H9 (cell line): ENCODE data around the gene TMEM175. TPM values are rescaled to one million over a fixed set of nuclear protein-coding genes. Genes with fewer than 3 reads are reported as not detected.

Experiments
- DNase-seq: peaks from one replicate; pipeline ENCODE4 v3.0.0-alpha.2; 2017
- H2AFZ ChIP-seq: one replicate; pipeline ENCODE4 v1.6.1; 2013; ENCODE audit warnings: mild to moderate bottlenecking, low read length, control low read depth, moderate library complexity
- H2AK5ac ChIP-seq: 2 replicates; pipeline ENCODE4 v1.6.1; 2013; ENCODE audit warnings: low read length, control low read depth, mixed read lengths; ENCODE audit not compliant: insufficient read length
- H2BK120ac ChIP-seq: one replicate; pipeline ENCODE4 v1.6.1; 2013; ENCODE audit warnings: low read depth, mild to moderate bottlenecking, low read length, control low read depth, inconsistent platforms; ENCODE audit not compliant: poor library complexity, severe bottlenecking
- H2BK12ac ChIP-seq: 2 replicates; pipeline ENCODE4 v1.6.1; 2013; ENCODE audit warnings: low read length, control low read depth, mixed read lengths, low read depth; ENCODE audit not compliant: insufficient read length
- H2BK15ac ChIP-seq: 2 replicates; pipeline ENCODE4 v1.6.1; 2013; ENCODE audit warnings: low read depth, low read length, control low read depth
- H2BK20ac ChIP-seq: one replicate; pipeline ENCODE4 v1.6.1; 2013; ENCODE audit warnings: low read depth, mild to moderate bottlenecking, low read length, control low read depth, inconsistent platforms; ENCODE audit not compliant: poor library complexity, severe bottlenecking
- H2BK5ac ChIP-seq: 2 replicates; pipeline ENCODE4 v1.6.1; 2013; ENCODE audit warnings: low read length, control low read depth, mixed read lengths; ENCODE audit not compliant: insufficient read length
- H3K14ac ChIP-seq: 2 replicates; pipeline ENCODE4 v1.6.1; 2013; ENCODE audit warnings: low read length, control low read depth; ENCODE audit not compliant: insufficient read depth
- H3K18ac ChIP-seq: 2 replicates; pipeline ENCODE4 v1.6.1; 2013; ENCODE audit warnings: low read depth, mild to moderate bottlenecking, mixed read lengths, low read length, control low read depth; ENCODE audit not compliant: insufficient read length
- H3K23ac ChIP-seq: 2 replicates; pipeline ENCODE4 v1.6.1; 2013; ENCODE audit warnings: low read length, control low read depth, mixed read lengths, low read depth; ENCODE audit not compliant: insufficient read length
- H3K23me2 ChIP-seq: 2 replicates; pipeline ENCODE4 v1.6.1; 2013; ENCODE audit warnings: low read depth, mild to moderate bottlenecking, mixed read lengths, low read length, control low read depth; ENCODE audit not compliant: insufficient read length, poor library complexity, severe bottlenecking
- H3K27ac ChIP-seq: 2 replicates; pipeline ENCODE4 v1.5.1; 2013; ENCODE audit warnings: low read length, control low read depth, mixed read lengths, low read depth; ENCODE audit not compliant: insufficient read length
- H3K27me3 ChIP-seq: 2 replicates; pipeline ENCODE4 v1.6.1; 2013; ENCODE audit warnings: low read length, control low read depth, inconsistent platforms; ENCODE audit not compliant: insufficient read depth
- H3K4ac ChIP-seq: 2 replicates; pipeline ENCODE4 v1.6.1; 2013; ENCODE audit warnings: low read depth, mild to moderate bottlenecking, control low read depth, inconsistent platforms, low read length, moderate library complexity
- H3K4me1 ChIP-seq: 2 replicates; pipeline ENCODE4 v1.6.1; 2013; ENCODE audit warnings: low read length, control low read depth, inconsistent platforms; ENCODE audit not compliant: insufficient read depth
- H3K4me2 ChIP-seq: 2 replicates; pipeline ENCODE4 v1.6.1; 2013; ENCODE audit warnings: low read length, control low read depth, mixed read lengths; ENCODE audit not compliant: insufficient read length, insufficient read depth
- H3K56ac ChIP-seq: 2 replicates; pipeline ENCODE4 v1.6.1; 2013; ENCODE audit warnings: low read depth, mild to moderate bottlenecking, mixed read lengths, low read length, control low read depth; ENCODE audit not compliant: insufficient read length
- H3K79me1 ChIP-seq: 2 replicates; pipeline ENCODE4 v1.6.1; 2013; ENCODE audit warnings: low read depth, mild to moderate bottlenecking, moderate library complexity, low read length, control low read depth, inconsistent platforms; ENCODE audit not compliant: insufficient read depth, poor library complexity, severe bottlenecking
- H3K79me2 ChIP-seq: 2 replicates; pipeline ENCODE4 v1.6.1; 2013; ENCODE audit warnings: low read length, control low read depth, inconsistent platforms; ENCODE audit not compliant: insufficient read depth
- H3K9ac ChIP-seq: 2 replicates; pipeline ENCODE4 v1.6.1; 2013; ENCODE audit warnings: low read length, control low read depth, mixed read lengths; ENCODE audit not compliant: insufficient read length; ENCODE audit errors: extremely low read depth
- H3K9me3 ChIP-seq: one replicate; pipeline ENCODE4 v1.6.1; 2013; ENCODE audit warnings: low read depth, low read length, inconsistent platforms; ENCODE audit not compliant: control insufficient read depth
- H3T11ph ChIP-seq: one replicate; pipeline ENCODE4 v1.6.1; 2013; ENCODE audit warnings: mild to moderate bottlenecking, low read length, control low read depth, inconsistent platforms
- H4K20me1 ChIP-seq: one replicate; pipeline ENCODE4 v1.6.1; 2013; ENCODE audit not compliant: control insufficient read depth, insufficient read length, insufficient read depth
- H4K5ac ChIP-seq: 2 replicates; pipeline ENCODE4 v1.6.1; 2013; ENCODE audit warnings: low read depth, mild to moderate bottlenecking, mixed read lengths, low read length, control low read depth; ENCODE audit not compliant: insufficient read length
- H4K8ac ChIP-seq: replicated peaks from 2 replicates; pipeline ENCODE4 v1.6.1; 2013; ENCODE audit warnings: low read length, control low read depth, mixed read lengths, low read depth; ENCODE audit not compliant: insufficient read length
- H4K91ac ChIP-seq: 2 replicates; pipeline ENCODE4 v1.6.1; 2013; ENCODE audit warnings: low read depth, mild to moderate bottlenecking, moderate library complexity, mixed read lengths, low read length, control low read depth; ENCODE audit not compliant: insufficient read length
- H3K27ac Mint-ChIP-seq, 3 experiments: 2 replicates in 2 of 3; 3 replicates in 1 of 3; pipeline ENCODE4 v1.8.0; 2020 to 2021; ENCODE audit warnings: mixed read lengths in 3 of 3, mild to moderate bottlenecking in 1 of 3, moderate library complexity in 1 of 3
- H3K27me3 Mint-ChIP-seq: 2 replicates; pipeline ENCODE4 v1.8.0; 2021; ENCODE audit warnings: low read depth, mild to moderate bottlenecking, moderate library complexity, mixed read lengths
- H3K36me3 Mint-ChIP-seq, 3 experiments: 2 replicates in 2 of 3; 3 replicates in 1 of 3; pipeline ENCODE4 v1.8.0; 2020 to 2021; ENCODE audit warnings: low read depth in 3 of 3, mixed read lengths in 3 of 3; ENCODE audit not compliant: insufficient read depth in 1 of 3
- H3K4me1 Mint-ChIP-seq, 2 experiments: 2 replicates each; pipeline ENCODE4 v1.8.0; 2020; ENCODE audit warnings: mixed read lengths in 2 of 2
- H3K4me3 Mint-ChIP-seq, 2 experiments: 2 replicates in 1 of 2; 3 replicates in 1 of 2; pipeline ENCODE4 v1.8.0; 2020 to 2021; ENCODE audit warnings: mild to moderate bottlenecking in 2 of 2, mixed read lengths in 2 of 2, moderate library complexity in 1 of 2
- H3K9me3 Mint-ChIP-seq, 2 experiments: 2 replicates in 1 of 2; 3 replicates in 1 of 2; pipeline ENCODE4 v1.8.0; 2020; ENCODE audit warnings: mild to moderate bottlenecking in 2 of 2, mixed read lengths in 2 of 2, moderate library complexity in 1 of 2
- CTCF ChIP-seq: fragments of 200-600 bp; sonication (generic); conservative IDR thresholded peaks from 3 replicates; pipeline ENCODE4 v1.8.0; 2021; ENCODE audit warnings: antibody characterized with exemption, mild to moderate bottlenecking
- WGBS: extraction: QIAGEN DNeasy Blood & Tissue Kit; methylation state at CpG from one replicate; pipeline ENCODE4 v1.1.7; 2013; ENCODE audit warnings: missing lambda C conversion rate, low lambda C conversion rate, mixed read lengths; ENCODE audit not compliant: insufficient read length; ENCODE audit errors: extremely low coverage; 5-methylcytosine and 5-hydroxymethylcytosine counted together
- total RNA-seq: library from RNA; stranded (reverse); gene quantifications from 2 replicates; pipeline ENCODE4 v1.2.1, GENCODE V29; 2021

The TMEM175 gene
- total RNA-seq, 1 experiment from 2014 or later: 6.4 TPM

- H3K27me3 ChIP-seq: no peaks in the 10 kb centered on the region
- H3K9me3 ChIP-seq: no peaks in the 10 kb centered on the region
- no peak overlapping the region for H3K56ac ChIP-seq
- H4K91ac ChIP-seq: no peak overlapping the region
- no peak overlapping the region for H2BK5ac ChIP-seq
- no peak overlapping the region for H3K4me2 ChIP-seq
- H2BK12ac ChIP-seq: no peak overlapping the region
- H3K9ac ChIP-seq: no peak overlapping the region
- no peak overlapping the region for H3K18ac ChIP-seq
- no peak overlapping the region for H4K8ac ChIP-seq
- no peaks in the 10 kb centered on the region for H4K20me1 ChIP-seq
- no peaks in the 10 kb centered on the region for H3K23me2 ChIP-seq
- H2AFZ ChIP-seq: no peak overlapping the region
- no peak overlapping the region for H3K4me3 Mint-ChIP-seq
- H3K27me3 Mint-ChIP-seq: no peaks in the 10 kb centered on the region
- H4K5ac ChIP-seq: no peak overlapping the region
- H3K4ac ChIP-seq: no peak overlapping the region
- peaks cover 2 to 4% of the 10 kb centered on the region in 2 experiments; a peak in 2 of 5 replicates for H3K9me3 Mint-ChIP-seq
- H3K79me2 ChIP-seq: no peaks in the 10 kb centered on the region
- no peak overlapping the region for H3K14ac ChIP-seq
- no peak for TF ChIP-seq CTCF
- no peak overlapping the region for H3K23ac ChIP-seq
- H2AK5ac ChIP-seq: no peak overlapping the region
- no peaks in the 10 kb centered on the region for H3K4me1 Mint-ChIP-seq
- no peak overlapping the region for H2BK15ac ChIP-seq
- no peak overlapping the region for H3T11ph ChIP-seq
- no peak overlapping the region for H2BK120ac ChIP-seq
- H3K79me1 ChIP-seq: no peaks in the 10 kb centered on the region
- no peak overlapping the region for H3K27ac ChIP-seq
- no peak overlapping the region for H2BK20ac ChIP-seq
- H3K27ac Mint-ChIP-seq: no peak overlapping the region
- no peaks in the 10 kb centered on the region for H3K4me1 ChIP-seq
- H3K36me3 Mint-ChIP-seq: peaks cover 13 to 31% (median 29%) of the 10 kb centered on the region in 3 experiments; a peak in 6 of 7 replicates
- WGBS: no CpG with 5 or more reads among the region's 10 CpGs
- no peak for DNase-seq
Observed at GRCh38 chr4:885353-885752, 46.9 kb upstream of the TMEM175 start.
